Psoas muscle (tissue), 8 donors: ENCODE measurements around the gene TFAP2A. TPM values are rescaled to one million over a fixed set of nuclear protein-coding genes. Genes with fewer than 3 reads are reported as not detected.

ENCODE experiments used
- ATAC-seq, 4 donors: fragments of 200-7000 bp; cut with Tn5 transposase; one replicate each; pipeline ENCODE4 v1.9.1; 2020; ENCODE audit warnings: moderate library complexity in 3 of 4, mild to moderate bottlenecking in 2 of 4
- DNase-seq, 2 donors: peaks; one replicate each; pipeline ENCODE4 v3.0.0-alpha.2; 2020
- H3K27ac ChIP-seq: fragments of 200-600 bp; one replicate; pipeline ENCODE4 v1.8.0; 2022
- H3K27me3 ChIP-seq, 3 donors: fragments of 200-600 bp in 1 of 3; one replicate each; pipeline versions ENCODE4 v1.6.1 to v1.8.0; 2013 to 2022; ENCODE audit warnings: low read length in 2 of 3, mild to moderate bottlenecking in 2 of 3, moderate library complexity in 1 of 3; ENCODE audit not compliant: insufficient read depth in 3 of 3
- H3K36me3 ChIP-seq, 2 donors: fragments of 200-600 bp in 1 of 2; one replicate each; pipeline versions ENCODE4 v1.6.1 to v1.8.0; 2013 to 2022; ENCODE audit warnings: low read depth in 1 of 2, mild to moderate bottlenecking in 1 of 2, moderate library complexity in 1 of 2; ENCODE audit not compliant: insufficient read depth in 1 of 2
- H3K4me1 ChIP-seq: fragments of 200-600 bp; one replicate; pipeline ENCODE4 v1.8.0; 2022
- H3K4me3 ChIP-seq: fragments of 200-600 bp; one replicate; pipeline ENCODE4 v1.8.0; 2022; ENCODE audit warnings: mild to moderate bottlenecking
- H3K9me3 ChIP-seq: fragments of 200-600 bp; one replicate; pipeline ENCODE4 v1.8.0; 2022
- WGBS, 3 donors: extraction: QIAGEN DNeasy Blood & Tissue Kit; methylation state at CpG; one replicate each; pipeline versions ENCODE4 v1.1.6 to v1.1.7; 2013; 5-methylcytosine and 5-hydroxymethylcytosine counted together
- intact Hi-C, 2 donors: fragments of 100-400 bp; cut with DNase I; formaldehyde crosslinking; loops; one replicate each; pipeline versions ENCODE4 v1.11.0 to v1.14.2; 2022
- polyA plus RNA-seq, 3 donors: library from polyadenylated mRNA; stranded (reverse); fragments of 200-250 nt; gene quantifications; one replicate each; pipeline ENCODE4 v1.2.3, GENCODE V29; 2013
- total RNA-seq, 4 donors: library from RNA; stranded (reverse); fragmentation: NEBNext Ultra II Directional in 2 of 4; extraction: Animal tissue kit (Norgen Biotek cat#: 25700) in 2 of 4; gene quantifications; one replicate each; pipeline versions ENCODE4 v1.2.1 to v1.2.4, GENCODE V29; 2021 to 2023
- TF ChIP-seq, protein P1 (sequence below): fragments of 200-600 bp; IDR thresholded peaks from one replicate; pipeline ENCODE4 v1.8.0; 2022; ENCODE audit warnings: antibody characterized with exemption
- donor health status: healthy with polysubstance abuse.
- donor health status: DM: no; HTN: no; CAD: no; lungs with moderate emphysema.
- donor health status: Bipolar disorder and iron deficiency.
- donor health status: healthy.
- donor health status: DM: yes; HTN: yes; CAD: no.
- donor health status: DM: no; HTN: no; CAD: no.
- donor health status: DM: no; HTN: no; CAD: no.
- donor health status: DM: yes; HTN: yes; CAD: no.

TFAP2A gene
- total and polyA plus RNA-seq, 7 donors, result under 0.01 to 0.15 TPM; not detected in 5

DNA sequence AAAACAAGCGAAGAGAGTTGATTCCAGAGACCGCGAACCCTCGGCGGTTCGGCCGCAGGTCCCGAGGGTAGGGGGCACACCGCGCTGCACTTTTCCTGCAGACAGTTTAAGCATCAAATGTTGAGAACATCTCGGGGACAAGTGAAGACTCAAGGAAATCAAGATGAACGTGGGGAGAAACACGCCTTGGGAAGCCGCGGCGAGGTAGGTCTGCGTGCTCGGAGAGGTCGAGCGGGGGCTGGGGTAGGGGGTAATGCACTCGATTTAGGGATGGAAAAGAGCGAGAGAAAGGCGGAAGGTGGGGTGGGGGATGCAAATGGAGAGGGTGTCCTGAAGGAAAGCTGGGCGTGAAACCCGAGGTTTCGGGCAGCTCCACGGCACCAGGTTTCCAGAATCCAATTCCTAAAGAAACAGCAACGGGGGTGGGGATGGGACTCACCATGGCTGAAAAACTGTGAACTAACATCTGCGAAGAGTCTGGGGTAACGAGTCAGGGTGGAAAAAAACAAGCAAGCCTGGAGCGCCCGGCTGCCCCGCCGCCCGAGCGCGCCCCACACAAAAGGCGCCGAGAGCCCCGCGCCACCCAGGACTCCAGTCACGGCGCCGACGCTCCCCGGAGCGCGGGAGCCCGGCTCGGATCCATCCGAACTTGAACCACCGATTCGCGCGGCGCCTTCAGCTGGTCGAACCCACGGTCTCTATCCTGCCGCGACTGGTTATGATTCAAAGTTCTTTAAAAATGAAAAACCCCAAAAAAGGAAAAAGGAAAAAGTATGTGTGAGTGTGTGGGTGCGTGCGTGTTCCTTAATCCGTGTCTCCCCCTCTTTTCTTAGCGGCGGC lies 3.5 kb downstream of the TFAP2A start:
- peaks cover 6 to 97% (median 48%) of the 10 kb centered on the region in 3 donors for H3K27me3 ChIP-seq
- no peaks in the 10 kb centered on the region for H3K36me3 ChIP-seq
- 2% methylated on average over 65 of the region's 65 CpGs for WGBS, 3 donors
- DNase-seq, result no peak
- no peak overlapping the region for H3K27ac ChIP-seq
- H3K9me3 ChIP-seq, result no peaks in the 10 kb centered on the region
- H3K4me3 ChIP-seq, result peak overlapping the region; percentile 76
- peak in 1 of 4 donors; percentile 44 for ATAC-seq
- peaks cover 21% of the 10 kb centered on the region for H3K4me1 ChIP-seq
- TF ChIP-seq, protein P1, sequence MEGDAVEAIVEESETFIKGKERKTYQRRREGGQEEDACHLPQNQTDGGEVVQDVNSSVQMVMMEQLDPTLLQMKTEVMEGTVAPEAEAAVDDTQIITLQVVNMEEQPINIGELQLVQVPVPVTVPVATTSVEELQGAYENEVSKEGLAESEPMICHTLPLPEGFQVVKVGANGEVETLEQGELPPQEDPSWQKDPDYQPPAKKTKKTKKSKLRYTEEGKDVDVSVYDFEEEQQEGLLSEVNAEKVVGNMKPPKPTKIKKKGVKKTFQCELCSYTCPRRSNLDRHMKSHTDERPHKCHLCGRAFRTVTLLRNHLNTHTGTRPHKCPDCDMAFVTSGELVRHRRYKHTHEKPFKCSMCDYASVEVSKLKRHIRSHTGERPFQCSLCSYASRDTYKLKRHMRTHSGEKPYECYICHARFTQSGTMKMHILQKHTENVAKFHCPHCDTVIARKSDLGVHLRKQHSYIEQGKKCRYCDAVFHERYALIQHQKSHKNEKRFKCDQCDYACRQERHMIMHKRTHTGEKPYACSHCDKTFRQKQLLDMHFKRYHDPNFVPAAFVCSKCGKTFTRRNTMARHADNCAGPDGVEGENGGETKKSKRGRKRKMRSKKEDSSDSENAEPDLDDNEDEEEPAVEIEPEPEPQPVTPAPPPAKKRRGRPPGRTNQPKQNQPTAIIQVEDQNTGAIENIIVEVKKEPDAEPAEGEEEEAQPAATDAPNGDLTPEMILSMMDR, result no peak
- intact Hi-C loops, result no loop called here

DNA sequence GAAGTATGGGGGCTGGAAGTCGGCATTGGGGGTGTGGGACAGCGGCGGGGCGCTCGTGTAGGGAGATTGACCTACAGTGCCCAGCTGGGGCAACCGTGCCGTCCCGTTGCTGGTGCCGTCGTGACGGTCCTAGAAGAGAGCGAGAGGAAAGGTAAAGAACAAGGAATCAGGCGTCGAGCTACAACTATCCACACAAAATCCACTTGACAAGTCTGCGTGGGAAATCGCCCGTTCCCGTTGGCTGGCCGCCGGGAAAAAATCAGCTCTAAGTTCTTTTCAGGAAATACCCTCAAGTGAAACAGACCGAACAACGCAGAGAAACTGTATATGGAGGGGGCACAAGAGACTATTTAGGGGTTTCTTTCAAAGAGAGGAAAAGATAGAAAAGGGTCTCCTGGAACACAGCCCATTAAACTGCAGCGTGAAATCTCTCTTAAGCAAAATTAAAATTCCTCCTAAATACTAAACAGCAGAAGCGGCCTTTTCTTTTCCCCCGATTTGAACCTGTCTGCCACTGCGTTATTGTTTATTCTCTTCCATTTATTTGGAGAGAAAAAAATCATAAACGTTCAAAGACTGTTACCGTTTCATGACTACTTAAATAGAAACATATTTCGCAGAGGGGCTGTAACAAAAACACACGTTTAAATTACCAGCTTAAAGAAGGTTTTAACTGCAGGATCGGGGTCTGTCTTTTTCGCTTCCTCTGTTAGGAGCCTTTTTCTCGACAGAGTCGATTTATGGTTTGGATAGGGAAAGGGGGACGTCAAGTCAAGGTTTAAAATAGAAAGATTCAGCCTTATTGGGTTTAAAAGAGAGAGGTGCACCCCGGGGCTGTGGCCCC lies 4.4 kb downstream of the TFAP2A start:
- peaks cover 6 to 91% (median 39%) of the 10 kb centered on the region in 3 donors for H3K27me3 ChIP-seq
- H3K27ac ChIP-seq, result no peak overlapping the region
- ATAC-seq, result no peak
- DNase-seq, result no peak
- TF ChIP-seq, protein P1, result no peak
- peak overlapping the region; percentile 76 for H3K4me3 ChIP-seq
- H3K36me3 ChIP-seq, result no peaks in the 10 kb centered on the region
- peaks cover 21% of the 10 kb centered on the region for H3K4me1 ChIP-seq
- 12 to 14% (median 13%) methylated on average over 35 to 36 of the region's 36 CpGs for WGBS, 3 donors
- intact Hi-C loops, result no loop called here
- no peaks in the 10 kb centered on the region for H3K9me3 ChIP-seq

DNA sequence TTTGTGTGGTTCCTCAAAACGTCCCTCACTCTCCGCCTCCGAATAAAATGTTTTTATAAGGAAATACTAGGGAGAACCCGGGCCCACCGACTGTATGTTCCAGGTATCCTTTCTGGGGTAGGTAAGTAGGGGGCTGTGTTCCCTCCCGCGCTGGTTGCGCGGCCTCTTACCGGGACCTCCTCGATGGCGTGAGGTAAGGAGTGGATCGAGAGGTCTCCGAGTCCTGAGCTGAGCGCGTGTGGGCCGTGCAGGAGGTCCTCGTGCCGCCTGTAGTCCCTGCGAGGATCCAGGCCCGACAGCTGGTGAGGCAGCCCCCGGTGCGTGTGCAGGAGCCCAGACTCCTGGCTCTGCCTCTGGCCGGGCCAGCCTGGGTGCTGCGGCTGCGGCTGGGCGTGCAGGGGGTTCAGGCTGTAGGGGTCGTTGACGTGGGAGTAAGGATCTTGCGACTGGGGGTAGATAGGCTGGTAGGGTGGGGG lies 5.1 kb downstream of the TFAP2A start:
- Histone ChIP-seq H3K27me3 (peaks cover 6 to 86% (median 34%) of the 10 kb centered on the region in 3 donors), H3K9me3 (no peaks in the 10 kb centered on the region), H3K27ac (no peak overlapping the region), H3K4me3 (no peak overlapping the region), H3K4me1 (peaks cover 21% of the 10 kb centered on the region), H3K36me3 (no peaks in the 10 kb centered on the region)
- TF ChIP-seq, protein P1, result no peak
- ATAC-seq (no peak), DNase-seq (no peak)
- intact Hi-C loops, result no loop called here
- 6 to 12% (median 12%) methylated on average over 25 to 30 of the region's 30 CpGs for WGBS, 3 donors

DNA sequence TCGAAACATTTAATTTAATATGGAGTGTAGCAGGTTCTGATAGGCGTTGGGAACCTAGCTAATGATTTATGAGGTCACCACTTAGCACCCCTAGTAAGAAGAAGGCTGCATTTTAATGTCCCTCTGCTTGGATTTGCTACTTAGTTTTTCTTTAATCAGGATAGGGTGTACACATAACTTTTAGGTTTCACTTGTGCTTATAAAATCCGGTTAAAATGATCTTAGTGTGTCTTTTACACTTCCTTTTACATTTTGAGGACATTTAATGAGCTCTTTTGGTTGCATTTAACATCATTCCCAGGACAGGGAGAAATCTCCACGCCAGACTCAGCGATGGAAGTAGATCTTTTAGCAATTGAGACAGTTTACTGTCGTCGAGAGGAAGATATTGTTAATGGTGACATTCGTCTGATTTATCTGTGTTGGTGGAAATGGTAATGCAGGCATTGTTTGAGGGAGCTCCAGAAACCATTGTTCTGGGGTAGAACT lies 5.6 kb downstream of the TFAP2A start:
- peaks cover 6 to 81% (median 35%) of the 10 kb centered on the region in 3 donors for H3K27me3 ChIP-seq
- TF ChIP-seq, protein P1, result no peak
- DNase-seq (no peak), ATAC-seq (no peak)
- intact Hi-C loops, result no loop called here
- H3K27ac ChIP-seq, result no peak overlapping the region
- H3K4me3 ChIP-seq, result no peak overlapping the region
- H3K4me1 ChIP-seq, result peaks cover 25% of the 10 kb centered on the region
- 20 to 29% (median 26%) methylated on average over 8 of the region's 8 CpGs for WGBS, 3 donors
- H3K9me3 ChIP-seq, result no peaks in the 10 kb centered on the region
- no peaks in the 10 kb centered on the region for H3K36me3 ChIP-seq
